ENCODE results near the gene KCMF1.

DNA sequence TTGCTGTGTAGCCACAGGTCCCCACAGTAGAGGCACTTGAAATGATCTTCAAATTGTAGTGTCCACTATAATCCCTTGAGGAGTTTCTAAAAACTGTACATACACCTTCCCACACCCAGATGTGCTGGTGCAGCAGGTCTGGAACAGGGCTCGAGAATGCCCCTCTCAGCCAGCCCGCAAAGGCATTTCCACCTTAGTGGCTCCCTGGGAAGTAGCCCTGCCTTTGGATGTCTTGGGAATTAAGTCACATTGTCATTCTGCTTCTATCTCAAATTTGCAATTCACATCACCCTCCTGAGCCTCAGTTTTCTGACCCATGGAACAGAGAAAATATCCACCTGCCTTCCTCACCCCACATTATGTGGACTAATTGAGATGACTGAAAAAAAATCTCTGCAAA is 118.0 kb downstream of the KCMF1 start:
- TF ChIP-seq, protein P1, sequence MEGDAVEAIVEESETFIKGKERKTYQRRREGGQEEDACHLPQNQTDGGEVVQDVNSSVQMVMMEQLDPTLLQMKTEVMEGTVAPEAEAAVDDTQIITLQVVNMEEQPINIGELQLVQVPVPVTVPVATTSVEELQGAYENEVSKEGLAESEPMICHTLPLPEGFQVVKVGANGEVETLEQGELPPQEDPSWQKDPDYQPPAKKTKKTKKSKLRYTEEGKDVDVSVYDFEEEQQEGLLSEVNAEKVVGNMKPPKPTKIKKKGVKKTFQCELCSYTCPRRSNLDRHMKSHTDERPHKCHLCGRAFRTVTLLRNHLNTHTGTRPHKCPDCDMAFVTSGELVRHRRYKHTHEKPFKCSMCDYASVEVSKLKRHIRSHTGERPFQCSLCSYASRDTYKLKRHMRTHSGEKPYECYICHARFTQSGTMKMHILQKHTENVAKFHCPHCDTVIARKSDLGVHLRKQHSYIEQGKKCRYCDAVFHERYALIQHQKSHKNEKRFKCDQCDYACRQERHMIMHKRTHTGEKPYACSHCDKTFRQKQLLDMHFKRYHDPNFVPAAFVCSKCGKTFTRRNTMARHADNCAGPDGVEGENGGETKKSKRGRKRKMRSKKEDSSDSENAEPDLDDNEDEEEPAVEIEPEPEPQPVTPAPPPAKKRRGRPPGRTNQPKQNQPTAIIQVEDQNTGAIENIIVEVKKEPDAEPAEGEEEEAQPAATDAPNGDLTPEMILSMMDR (IDR thresholded peaks at IDR 0.05; ENCODE audit: poor library complexity) = no peak
- TF ChIP-seq EZH2 (IDR thresholded peaks at IDR 0.05; ENCODE audit: borderline replicate concordance) (no peak), EZH2phosphoT487 (IDR thresholded peaks at IDR 0.05; ENCODE audit: low read depth, severe bottlenecking, unreplicated experiment) (no peak)

All from hepatocyte (in vitro differentiated cells).